D341Med (cell line): ENCODE data around the gene GNAZ.
A peak's percentile ranks its signal among the peaks of the same experiment; 100 is the strongest.

Experiments used
- DNase-seq: peaks from one replicate; pipeline ENCODE4 v3.0.0; 2012; ENCODE audit warnings: low spot score

The GNAZ gene

DNA sequence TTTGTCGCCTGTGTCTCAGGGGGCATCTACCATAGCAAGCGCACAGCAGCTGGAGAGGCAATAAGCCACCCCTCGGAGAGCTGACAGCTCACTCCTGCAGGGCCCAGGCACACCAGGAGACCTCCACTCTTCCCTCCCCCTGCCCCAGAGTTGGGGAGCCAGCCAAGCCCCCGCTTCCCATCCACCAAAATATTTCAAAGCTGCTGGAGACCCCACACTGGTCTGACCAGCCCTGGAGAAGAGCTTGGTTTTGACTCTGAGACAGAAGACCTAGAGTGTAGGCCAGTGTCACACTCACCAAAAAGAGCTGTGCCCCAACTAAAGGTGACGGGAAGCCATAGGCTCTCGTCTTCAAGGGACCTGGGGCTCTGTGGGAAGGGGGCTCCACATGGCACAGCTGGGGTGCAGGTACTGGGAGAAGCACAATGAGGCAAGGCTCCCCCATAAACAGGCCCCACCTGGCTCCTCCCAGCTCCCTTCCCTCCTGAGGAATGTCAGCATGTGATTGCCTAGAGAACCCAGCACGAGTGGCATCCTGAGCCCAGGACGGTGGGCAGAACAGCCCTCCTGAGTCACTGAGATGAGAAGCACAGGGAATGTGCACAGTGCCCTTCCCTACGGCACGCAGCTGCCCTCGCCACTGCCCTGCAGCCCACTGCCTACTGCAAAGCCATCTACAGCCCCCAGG, 5.8 kb upstream of the GNAZ start:
- DNase-seq, result peak; percentile 12

DNA sequence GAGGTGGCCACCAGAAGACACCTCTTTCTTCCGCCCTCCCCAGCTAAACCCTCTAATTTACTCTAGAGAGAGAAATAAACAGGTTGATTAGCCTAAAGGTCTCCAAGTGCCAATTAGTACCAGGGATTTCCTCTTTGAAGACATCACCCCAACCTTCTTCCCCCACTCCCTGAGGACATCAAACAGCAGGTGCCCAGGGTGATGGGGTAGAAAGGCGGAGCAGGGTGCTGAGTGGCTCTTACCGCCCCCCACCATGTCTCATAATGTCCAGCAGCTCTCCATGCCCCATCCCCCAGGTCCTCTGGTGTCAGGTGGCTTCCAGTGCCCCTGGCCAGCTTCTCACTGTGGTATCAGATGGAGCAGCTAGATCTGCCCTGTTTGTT, 5.3 kb upstream of the GNAZ start:
- peak; percentile 13 for DNase-seq

DNA sequence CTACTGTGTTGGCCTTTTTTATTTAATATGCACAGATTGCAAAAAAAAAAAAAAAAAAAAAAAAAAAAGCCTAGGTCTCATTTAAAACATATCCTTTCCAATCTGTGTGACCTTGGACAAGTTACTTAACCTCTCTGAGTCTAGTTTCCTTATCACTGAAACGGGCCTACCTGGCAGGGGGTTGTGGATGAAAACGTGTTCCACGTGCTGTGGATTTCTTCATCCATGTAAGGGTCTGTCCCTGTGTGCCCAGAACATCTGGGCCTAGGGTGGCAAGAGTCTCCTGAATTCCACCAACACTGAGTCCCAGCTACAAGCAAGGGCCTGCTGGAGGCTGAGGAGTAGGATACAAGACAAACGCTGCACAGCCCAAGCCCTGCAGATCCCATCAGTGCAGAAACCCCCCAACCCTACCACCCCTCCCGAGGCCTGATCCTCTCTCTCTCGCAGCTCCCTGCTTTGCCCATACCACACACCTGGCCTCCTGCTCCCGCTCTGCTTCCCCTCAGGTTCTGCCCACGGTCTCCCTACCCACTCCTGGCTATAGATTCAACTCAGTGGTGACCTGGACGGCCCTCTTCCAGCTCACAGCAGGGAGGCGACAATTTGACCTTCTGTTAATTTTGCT, 4.7 kb upstream of the GNAZ start:
- DNase-seq, result no peak

DNA sequence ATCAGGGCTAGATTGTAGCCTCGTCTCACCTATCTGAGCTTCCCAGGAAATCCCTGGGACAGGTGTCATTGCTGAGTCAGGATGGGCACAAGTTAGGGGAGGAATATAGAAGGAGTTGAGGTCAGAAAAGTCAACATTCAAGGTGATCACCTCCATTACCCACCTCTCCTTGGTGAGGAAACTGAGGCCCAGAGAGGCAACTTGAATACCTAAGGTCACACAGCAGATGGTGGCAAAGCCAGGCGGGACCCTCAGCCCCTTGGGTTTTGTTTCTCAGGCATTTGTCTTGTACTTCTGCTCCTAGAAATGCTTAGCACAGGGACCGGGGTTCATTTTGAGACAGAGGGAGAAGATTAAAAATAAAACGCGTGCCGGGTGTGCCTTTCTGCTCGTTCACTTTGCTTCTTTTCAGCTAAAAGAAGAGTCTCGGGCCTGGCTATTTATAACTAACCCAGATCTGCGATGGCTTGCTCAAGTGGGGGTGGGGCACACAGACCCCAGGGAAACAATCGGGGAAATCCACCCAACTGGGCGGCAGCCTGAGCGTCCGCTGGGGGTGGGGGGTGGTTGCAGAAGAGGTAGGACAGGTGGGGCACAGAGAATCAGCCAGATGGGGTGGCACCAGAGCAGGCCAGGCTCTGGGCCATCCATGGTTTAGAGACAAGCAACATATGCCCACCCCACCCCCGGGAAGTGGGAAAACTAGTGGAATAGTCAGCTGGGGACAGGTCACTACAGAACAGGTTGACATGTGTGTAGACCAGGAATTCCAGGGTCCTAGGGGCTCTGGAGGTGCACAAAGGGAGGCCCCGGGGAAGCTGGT, 3.9 kb upstream of the GNAZ start:
- no peak for DNase-seq

DNA sequence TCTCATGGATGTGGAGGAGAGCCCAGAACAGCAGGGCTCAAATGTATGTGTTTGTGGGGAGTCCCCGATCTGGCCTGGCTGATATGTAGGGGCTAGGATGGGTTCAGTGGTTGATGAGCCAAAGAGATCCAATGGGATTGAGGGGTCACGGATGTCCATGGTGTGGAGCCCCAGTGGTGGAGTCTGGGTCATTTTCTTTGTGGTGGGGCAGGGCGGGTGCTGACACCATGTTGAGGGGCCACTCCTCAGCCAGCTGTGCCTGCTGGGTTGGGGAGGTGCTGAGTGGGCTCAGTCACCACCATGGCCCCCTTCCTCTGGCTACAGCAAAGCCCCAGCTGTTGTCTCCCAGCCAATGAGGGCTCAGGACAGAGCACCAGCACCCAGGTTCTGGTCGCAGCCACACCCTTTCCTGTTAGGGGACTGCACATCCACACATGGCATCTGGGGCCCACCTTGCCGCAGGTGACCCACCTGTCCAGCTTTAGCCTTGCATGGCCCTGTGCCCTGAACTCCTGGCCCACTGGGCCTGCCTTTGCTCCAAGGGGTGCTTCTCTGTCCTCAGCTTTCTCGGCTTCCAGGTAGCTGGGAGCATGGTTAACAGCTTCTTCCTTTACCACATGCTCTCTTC, 3.2 kb upstream of the GNAZ start:
- no peak for DNase-seq

DNA sequence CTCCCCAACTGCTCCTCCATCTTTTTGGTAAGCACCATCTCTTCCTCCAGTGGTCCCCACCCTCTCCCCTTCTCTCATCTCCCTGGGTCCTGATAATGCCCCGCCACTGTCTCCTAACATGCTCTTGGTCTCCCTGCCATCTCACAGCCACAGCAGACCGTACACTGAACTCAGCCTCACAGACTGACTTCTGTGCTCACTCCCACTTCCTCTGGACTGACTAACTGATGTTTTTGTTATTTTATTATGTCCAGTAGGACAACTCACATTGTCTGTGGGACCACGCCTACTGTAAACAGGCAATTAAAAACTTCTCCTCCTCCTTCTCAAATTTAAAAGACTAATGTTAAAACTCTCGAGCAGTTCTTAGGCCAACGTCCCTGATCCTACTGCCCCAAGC, 2.6 kb upstream of the GNAZ start:
- no peak for DNase-seq

DNA sequence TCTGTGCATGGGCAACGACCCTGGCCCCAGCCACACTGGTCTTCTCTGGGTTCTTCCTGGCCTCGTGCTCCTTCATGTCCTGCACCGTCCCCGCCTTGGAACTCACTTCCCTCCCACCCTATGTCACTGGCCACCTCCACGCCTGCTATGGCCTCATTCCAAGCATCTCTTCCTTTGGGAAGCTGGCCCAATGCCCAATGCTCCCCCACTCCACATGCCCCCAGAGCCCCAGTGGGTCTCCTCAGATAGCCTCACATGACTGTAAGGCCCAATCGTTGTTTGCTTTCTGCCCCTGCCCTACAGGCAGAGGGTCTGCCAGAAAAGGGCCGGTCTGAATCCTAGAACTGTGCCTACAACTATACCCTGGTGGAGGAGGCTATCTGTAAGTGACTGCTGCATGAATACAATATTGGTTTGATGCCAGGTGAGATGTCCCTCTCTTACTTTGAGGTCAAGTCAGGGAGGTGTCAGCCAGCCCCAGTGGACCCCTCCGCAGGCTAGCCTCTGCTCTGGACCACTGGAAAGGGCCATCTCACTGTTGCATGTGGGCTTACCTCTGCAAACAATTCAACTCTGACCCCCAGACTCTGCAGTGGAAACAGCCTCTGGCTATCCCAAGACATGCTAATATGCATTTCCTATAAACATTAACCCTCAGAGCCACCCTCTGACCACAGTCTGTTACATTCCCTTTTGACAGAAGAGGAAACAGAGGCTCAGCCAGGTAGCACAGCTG, 2.1 kb upstream of the GNAZ start:
- no peak for DNase-seq

DNA sequence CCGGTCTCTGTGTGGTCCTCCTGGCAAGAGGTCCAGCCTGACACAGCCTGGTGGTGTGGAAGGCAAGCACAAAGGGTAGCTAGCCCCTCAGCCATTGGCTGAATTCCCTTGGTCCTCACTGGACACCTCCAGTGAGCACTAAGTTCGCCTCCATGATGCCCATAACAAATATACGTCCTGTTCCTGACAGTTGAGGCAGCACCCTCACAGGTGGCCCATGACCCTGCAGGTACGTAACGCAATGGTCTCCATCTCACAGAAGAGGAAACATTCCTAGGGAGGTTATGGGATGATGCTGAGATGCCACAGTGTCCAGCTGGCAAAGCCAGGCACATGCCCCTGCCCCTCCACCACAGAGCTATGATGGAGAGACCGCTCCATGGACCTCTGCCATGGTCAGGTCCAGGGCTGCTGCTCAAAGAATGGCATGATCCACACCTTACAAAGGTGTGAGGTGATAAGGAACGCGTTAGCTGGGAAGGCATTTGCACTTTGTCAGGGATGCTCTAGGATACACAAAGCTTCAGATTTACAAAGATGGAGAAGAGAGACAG, 1.4 kb upstream of the GNAZ start:
- no peak for DNase-seq

DNA sequence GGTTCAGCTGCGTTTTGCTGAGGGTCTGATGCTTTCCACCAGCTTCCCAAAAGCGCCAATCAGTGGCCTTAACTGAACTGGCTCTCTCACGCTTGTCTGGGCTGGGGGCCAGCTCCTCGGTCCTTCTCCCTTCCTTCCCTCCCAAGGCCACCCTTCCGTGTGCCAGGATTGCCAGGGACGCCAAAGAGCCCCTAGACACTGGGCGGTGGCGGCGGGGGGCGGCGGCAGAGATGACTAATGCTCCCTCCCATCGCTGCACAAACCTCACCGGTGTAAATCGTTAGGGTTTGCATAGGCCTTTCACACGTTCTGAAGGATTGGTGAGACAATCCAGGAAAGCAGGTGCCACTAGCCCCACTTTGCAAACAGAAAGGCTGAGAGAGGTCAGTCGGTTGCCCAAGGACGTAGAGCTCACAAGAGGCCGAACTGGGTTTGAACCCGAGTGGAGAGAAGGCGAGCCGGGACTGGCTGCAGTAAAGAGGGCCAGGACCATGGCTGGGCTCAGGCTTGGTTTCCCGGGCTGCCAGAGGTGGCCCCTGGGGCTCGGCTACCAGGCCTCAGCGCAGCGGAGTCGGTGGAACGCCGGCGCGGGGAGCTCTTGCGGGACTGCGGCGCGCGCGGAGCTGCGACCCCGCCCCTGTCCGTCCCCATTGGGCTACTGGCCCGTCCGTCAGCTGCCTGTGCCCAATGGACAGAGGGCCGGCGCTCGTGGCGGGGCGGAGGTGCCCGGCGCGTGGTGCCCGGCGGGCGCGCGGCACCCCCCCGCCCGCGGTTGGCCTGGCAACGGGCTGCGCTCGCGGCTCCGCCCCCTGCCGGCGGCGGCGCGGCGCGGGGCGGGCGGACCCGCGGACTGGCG, 589 bp upstream of the GNAZ start:
- DNase-seq, result peak; percentile 100

DNA sequence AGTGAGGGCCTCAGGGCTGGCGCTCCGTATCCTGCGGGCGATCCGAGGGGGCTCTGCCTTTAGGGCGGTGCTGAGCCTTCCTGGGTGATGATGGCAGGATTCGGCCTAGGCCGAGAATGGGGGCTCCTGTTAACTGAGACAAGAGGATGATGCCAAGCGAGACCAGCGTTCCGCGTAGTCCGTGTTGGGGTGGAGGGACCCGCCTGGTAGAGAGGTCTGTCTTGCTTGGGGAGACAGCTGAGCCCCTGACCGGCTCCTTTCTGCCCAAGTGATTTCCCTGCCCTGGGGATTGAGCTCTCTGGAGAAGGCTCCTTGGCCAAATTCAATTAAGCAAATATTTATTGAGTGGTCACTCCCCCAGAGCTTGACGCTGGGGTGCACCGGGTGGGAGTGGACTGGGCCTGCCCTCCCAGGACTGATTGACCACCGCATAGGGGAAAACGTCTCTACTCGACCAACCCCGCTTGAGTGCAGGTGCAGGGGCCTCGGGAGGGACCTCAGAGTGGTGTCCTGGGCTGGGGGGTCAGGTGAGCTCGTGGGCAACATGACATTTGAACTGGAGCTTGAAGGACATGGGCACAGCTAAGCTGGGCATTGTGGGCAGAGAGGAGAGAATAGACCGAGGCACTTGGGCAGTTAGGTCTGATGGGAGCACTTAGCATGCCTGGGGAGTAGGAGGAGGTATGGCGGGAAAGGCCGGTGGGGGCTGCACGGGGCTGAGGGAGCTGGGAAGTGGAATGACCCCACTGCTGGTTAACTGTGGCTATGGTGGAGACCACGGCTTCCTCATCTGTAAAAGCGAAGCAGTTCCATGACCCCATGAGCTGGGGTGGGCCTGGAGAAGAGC, 1.1 kb downstream of the GNAZ start:
- peak; percentile 50 for DNase-seq

DNA sequence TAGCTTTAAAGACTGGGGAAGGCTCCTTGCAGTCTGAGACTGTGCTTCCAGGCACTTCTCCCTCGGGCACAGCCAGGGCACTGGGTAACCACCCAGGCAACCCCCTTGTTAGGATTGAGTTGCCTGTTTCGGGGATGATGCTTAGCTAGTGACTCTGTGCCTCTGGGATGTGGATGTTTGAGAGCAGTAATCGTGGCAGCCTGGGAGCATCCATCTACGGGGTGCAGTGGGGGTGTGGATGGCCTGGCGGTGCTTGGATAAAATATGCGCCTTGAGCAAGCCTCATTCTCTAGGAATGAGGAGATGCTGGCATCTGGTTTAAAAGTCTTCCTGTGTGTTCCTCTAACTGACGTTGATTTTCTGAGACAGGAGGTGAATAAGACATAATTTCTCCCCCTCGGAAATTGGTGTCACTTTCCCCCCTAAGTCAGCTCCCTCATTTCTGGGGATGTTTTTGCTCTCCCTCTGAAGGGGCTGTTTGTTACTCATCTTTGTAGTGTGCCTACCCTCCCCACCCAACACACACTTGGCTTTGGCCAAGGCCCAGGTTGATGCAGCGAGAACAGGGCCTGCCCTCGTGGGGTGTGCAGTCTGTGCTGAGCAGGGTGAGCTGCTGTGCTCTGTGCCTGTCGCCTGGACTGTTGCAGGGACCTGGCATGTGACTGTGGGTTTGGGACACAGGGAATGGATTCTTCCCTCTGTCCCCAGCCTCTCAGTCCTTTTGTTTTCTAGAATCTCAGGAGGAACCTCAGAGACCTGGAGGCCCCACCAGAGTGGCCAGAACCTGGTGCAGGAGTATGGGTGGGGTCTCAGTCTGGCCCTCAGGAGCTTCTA, 2.0 kb downstream of the GNAZ start:
- no peak for DNase-seq

DNA sequence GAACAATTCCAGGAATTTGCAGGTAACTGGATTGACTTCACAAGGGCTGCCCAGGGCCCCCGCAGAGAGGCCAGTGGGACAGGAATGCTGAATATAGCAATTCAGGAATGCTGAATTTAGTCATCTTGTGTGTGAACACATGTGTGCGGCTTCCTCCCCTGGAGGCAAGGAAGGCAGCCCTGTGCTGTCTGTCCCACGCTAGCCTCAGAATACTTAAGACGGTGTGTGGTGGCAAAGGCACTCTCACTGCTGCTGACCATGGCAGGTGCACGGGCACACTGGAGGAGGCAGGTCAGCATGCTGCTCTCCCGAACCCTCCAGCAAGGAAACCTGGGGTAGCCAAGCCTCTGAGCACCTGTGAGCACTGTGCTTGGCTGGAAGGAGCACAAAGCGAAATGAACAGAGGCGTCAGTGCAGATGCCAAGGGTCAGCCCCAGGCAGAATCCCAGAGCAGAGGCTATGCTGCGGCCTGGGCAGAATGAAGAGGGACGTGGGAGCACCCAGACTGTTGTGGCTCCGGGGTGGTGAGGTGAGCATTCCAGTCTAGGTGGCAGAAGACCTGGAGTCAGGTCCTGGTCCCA, 2.7 kb downstream of the GNAZ start:
- DNase-seq, result no peak

DNA sequence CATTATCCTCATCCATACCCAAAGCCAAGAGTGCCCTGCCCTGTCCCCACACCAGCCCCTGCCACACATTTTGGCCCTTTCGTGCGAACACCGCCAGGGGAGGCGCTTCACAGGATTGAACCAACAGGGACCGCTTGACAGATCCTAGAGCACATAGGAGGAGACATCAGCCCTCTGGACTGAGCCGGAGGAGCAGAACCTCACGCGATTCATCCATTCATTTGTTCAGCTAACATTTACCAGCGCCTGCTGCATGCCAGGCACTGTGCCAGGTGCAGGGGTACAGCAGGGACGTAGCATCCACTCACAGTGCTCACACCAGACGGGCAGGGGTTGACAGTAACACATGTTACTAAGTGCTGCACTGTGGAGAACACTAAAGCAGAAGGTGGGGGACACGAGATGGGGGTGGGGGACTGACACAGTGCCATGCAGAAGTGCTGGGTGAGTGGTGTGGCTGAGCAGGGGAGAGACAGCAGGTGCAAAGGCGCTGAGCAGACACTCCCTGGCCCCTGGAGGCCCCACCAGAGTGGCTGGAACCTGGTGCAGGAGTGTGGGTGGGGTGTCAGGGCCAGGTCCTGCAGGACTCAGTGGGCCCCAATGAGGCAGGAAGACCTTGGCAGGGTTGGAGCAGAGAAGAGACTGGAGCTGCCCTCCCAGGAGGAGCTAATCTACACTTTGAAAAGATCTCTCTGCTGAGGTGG, 3.4 kb downstream of the GNAZ start:
- no peak for DNase-seq

DNA sequence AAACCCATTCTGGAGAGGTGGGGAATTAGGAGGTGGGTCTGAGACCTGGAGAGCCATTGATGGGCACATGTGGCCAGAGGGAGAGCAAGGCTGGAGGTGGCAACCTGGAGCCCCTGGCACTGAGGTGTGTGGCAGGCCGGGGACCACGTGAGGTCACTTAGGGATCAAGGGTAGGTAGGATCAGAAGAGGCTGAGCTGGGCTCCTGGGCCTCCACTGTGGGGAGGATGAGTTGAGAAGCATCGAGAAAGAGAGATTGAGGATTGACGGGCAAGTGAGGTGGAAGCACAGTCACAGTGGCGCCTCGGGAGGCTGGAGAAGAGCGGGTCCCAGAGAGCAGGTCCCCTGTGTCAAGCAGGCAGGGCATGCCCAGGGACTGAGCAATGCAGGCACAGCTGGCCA, 4.1 kb downstream of the GNAZ start:
- DNase-seq, result no peak

DNA sequence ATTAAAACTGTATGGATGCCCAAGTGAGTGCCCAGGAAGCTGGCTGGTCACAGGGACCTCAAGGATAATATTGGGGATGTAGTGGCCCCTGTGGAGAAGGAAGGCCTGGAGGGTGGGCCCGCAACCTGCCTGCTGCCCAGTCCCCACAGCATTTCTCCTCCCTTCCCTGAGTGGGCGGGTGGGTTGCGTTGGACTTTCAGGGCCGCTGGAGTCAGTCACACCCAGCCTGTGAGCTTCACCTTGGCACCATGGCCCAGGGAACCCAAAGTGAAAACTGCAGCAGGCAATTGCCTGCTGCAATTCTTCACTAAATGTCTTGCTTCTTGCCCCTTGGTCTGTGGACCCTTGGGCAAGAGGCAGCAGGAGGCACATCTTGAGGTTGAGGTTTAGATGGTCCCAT, 4.7 kb downstream of the GNAZ start:
- no peak for DNase-seq

DNA sequence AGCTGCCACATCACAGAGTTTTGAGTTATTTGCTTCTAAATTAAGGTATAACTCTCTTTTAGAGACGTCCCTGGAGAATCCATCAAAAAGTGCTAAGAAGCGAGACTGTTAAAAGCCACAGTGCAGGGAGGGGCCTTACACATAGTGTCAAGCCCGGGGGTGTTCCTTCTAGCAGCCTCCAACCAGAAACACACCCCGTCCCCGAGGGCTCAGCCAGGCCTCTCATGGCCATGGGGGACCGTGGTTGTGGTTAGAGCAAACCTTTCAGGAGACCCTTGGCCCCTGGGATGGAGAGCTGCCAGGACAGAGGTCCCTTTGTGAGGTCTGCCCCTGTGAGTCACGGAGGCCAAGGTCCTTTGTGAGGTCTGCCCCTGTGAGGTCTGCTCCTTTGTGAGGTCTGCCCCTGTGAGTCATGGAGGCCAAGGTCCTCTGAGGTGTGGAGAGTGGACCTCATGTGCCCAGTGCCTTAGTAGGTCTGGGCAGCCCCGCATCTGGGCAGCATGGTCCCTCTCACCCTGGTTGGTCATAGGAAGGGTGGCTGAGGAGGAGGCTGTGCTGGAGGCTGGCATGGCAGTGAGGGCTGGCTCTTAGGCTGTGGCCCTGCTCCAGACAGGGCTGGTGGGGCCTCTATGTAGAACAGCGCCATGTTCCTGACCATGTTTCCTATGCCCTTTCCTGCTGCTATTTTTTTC, 5.4 kb downstream of the GNAZ start:
- no peak for DNase-seq

DNA sequence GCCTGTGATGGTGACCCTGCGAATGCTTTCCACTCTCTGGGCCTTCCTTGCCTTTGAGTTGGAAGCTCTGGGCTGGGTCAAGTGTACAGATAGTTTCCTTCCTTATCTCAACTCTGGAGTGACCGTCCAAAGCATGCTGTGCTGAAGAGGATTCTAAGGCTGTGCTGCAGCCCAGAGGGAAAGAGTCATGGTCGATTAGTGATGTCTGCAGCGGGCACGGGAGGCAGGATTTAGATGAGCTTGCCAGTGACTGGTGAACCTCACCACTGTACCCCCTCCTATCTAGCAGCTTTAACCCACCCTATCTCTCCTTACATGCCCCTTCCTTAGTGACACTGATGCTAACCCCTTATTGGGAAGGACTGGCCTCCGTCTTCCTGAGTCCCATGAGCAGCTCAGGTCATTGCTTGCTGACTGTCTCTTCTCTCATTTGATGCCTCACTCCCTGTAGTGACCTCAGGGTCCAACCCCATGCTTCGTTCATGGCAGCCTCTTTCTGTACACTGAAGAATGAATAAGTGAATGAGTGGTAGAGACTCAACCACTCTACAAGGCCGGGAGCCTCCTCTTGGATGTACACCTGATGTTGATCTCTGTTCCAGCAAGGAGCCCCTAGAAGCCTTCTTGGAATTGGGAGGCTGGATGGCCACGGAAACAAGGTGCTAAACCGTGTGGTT, 6.7 kb downstream of the GNAZ start:
- DNase-seq, result no peak
